Heart left ventricle (tissue), 16 donors: ENCODE data around the gene ZNF544. TPM values are rescaled to one million over a fixed set of nuclear protein-coding genes. Genes with fewer than 3 reads are reported as not detected.

Experiments
- ATAC-seq, 4 donors: fragments of 200-7000 bp; cut with Tn5 transposase; one replicate each; pipeline ENCODE4 v1.9.1; 2020 to 2022; ENCODE audit warnings: moderate library complexity in 4 of 4, mild to moderate bottlenecking in 3 of 4, moderate number of reproducible peaks in 1 of 4
- DNase-seq, 5 donors: peaks; one replicate each; pipeline ENCODE4 v3.0.0-alpha.2; 2020
- H3K27ac ChIP-seq, 12 donors: fragments of 200-600 bp; sonication (generic) in 4 of 12; one replicate each; pipeline versions ENCODE4 v1.5.0 to v1.8.0; 2016 to 2022; ENCODE audit warnings: mild to moderate bottlenecking in 2 of 12
- H3K27me3 ChIP-seq, 9 donors: fragments of 200-600 bp; sonication (generic) in 2 of 9; one replicate each; pipeline versions ENCODE4 v1.5.1 to v1.8.0; 2016 to 2022; ENCODE audit warnings: mild to moderate bottlenecking in 3 of 9
- H3K36me3 ChIP-seq, 9 donors: fragments of 200-600 bp; sonication (generic) in 2 of 9; one replicate each; pipeline versions ENCODE4 v1.5.0 to v1.8.0; 2018 to 2022; ENCODE audit warnings: mild to moderate bottlenecking in 2 of 9
- H3K4me1 ChIP-seq, 12 donors: fragments of 200-600 bp; sonication (generic) in 4 of 12; one replicate each; pipeline versions ENCODE4 v1.5.0 to v1.8.0; 2016 to 2022; ENCODE audit warnings: mild to moderate bottlenecking in 3 of 12
- H3K4me3 ChIP-seq, 12 donors: fragments of 200-600 bp; sonication (generic) in 4 of 12; one replicate each; pipeline versions ENCODE4 v1.5.0 to v1.8.0; 2017 to 2022; ENCODE audit warnings: mild to moderate bottlenecking in 9 of 12, moderate library complexity in 4 of 12
- H3K9me3 ChIP-seq, 12 donors: fragments of 200-600 bp; sonication (generic) in 4 of 12; one replicate each; pipeline versions ENCODE4 v1.5.0 to v1.8.0; 2016 to 2022; ENCODE audit warnings: mild to moderate bottlenecking in 1 of 12
- POLR2A ChIP-seq, 2 donors: fragments of 450-650 bp; IDR thresholded peaks; one replicate each; pipeline ENCODE4 v1.6.1; 2017; ENCODE audit warnings: antibody characterized with exemption in 2 of 2, mild to moderate bottlenecking in 2 of 2, moderate library complexity in 2 of 2
- WGBS, 4 donors: extraction: QIAGEN DNeasy Blood & Tissue Kit in 2 of 4; methylation state at CpG; one replicate each; pipeline versions ENCODE4 v1.1.5 to v1.1.7; 2013 to 2018; 5-methylcytosine and 5-hydroxymethylcytosine counted together
- intact Hi-C, 10 donors: fragments of 100-400 bp; cut with DNase I; formaldehyde crosslinking; loops; one replicate each; pipeline versions ENCODE4 v1.11.1 to v1.14.2; 2022
- polyA plus RNA-seq, 2 donors: library from polyadenylated mRNA; stranded (reverse); fragments of 200-250 nt; gene quantifications; one replicate each; pipeline ENCODE4 v1.2.3, GENCODE V29; 2013
- total RNA-seq, 9 donors: library from RNA; depleted of rRNA in 2 of 9; stranded (reverse); fragments of >200 nt in 2 of 9; fragmentation: NEBNext Ultra II Directional in 3 of 9; extraction: Animal tissue kit (Norgen Biotek cat#: 25700) in 3 of 9; gene quantifications; one replicate each; pipeline versions ENCODE4 v1.1.0 to v1.2.4, GENCODE V29; 2016 to 2023
- TF ChIP-seq, protein P1 (sequence below), 12 donors: fragments of 200-600 bp; sonication (generic) in 4 of 12; IDR thresholded peaks; one replicate each; pipeline versions ENCODE4 v1.5.0 to v1.8.0; 2018 to 2022; ENCODE audit warnings: antibody characterized with exemption in 12 of 12, mild to moderate bottlenecking in 5 of 12
- donor health status: ischemic (EF 13 %, LVEDD 7.1; RV severe dilation, severe dysfunction).
- donor health status: healthy with polysubstance abuse.
- donor health status: DM: no; HTN: yes; CAD: no.
- donor health status: DM: no; HTN: no; CAD: no.
- donor health status: ischemic (EF 25% LVEDD 6.9; RV normal size, moderate dysfunction).
- donor health status: ischemic (EF 25% LVEDD 5.7; RV mildly dilated, moderate dysfunction).
- donor health status: healthy.
- donor health status: DM: yes; HTN: yes; CAD: no.
- donor health status: ischemic (EF 35%, LVEDD 5.7; RV mildly dilated, moderate dysfunction).
- donor health status: nonischemic (EF 11% LVEDD 7.7; RV severe dilation, severe dysfunction).
- donor health status: DM: yes; HTN: yes; CAD: no.
- donor health status: PGD.
- donor health status: ischemic (EF 29% LVEDD 5.4; RV normal size, mild dysfunction).
- donor health status: nonischemic (EF 23%, LVEDD 6.1; RV moderate dilation, normal function).

ZNF544 gene
- total and polyA plus RNA-seq, 11 donors: 20.8 to 38.7 (median 22.3) TPM

DNA sequence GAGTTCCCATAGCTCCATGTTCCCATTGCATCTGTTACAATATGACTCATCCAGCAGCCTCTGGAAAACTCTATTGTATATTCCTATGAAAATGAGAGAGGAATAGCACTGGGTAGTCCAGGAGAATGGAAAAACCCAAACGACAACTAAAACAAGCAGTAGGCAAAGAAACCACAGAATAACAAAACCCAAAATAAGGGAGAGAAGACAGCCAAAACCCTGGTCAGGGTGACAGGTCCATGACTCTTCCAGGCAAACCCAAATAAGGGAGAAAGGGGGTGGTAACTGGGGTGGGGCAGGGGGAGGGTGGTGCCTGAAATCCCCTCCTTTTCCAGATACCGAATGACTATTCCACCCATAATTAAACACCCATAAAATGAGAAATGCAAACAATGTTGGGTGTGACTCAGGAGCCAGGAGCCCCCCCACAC is 46.1 kb downstream of the ZNF544 start:
- Histone ChIP-seq H3K4me1 (peaks cover 0 to 15% (median 10%) of the 10 kb centered on the region in 12 donors), H3K27me3 (no peaks in the 10 kb centered on the region), H3K27ac (no peak overlapping the region), H3K9me3 (peaks cover 0 to 76% (median 42%) of the 10 kb centered on the region in 12 donors), H3K4me3 (no peak overlapping the region), H3K36me3 (peaks cover 3 to 64% (median 18%) of the 10 kb centered on the region in 9 donors)
- no peak for TF ChIP-seq POLR2A (IDR thresholded peaks at IDR 0.05)
- TF ChIP-seq, protein P1, sequence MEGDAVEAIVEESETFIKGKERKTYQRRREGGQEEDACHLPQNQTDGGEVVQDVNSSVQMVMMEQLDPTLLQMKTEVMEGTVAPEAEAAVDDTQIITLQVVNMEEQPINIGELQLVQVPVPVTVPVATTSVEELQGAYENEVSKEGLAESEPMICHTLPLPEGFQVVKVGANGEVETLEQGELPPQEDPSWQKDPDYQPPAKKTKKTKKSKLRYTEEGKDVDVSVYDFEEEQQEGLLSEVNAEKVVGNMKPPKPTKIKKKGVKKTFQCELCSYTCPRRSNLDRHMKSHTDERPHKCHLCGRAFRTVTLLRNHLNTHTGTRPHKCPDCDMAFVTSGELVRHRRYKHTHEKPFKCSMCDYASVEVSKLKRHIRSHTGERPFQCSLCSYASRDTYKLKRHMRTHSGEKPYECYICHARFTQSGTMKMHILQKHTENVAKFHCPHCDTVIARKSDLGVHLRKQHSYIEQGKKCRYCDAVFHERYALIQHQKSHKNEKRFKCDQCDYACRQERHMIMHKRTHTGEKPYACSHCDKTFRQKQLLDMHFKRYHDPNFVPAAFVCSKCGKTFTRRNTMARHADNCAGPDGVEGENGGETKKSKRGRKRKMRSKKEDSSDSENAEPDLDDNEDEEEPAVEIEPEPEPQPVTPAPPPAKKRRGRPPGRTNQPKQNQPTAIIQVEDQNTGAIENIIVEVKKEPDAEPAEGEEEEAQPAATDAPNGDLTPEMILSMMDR (IDR thresholded peaks at IDR 0.05): no peak
- intact Hi-C loops: loop anchor here in 2 of 10 donors (5.0 to 10.0 kb wide), 2 partner anchors 90 to 92 kb away; partner anchors contain the start of gene ZNF274 (in 2 of the 2)
- ATAC-seq (no peak), DNase-seq (no peak)
- 80 to 89% (median 84%) methylated on average over 2 of the region's 2 CpGs for WGBS, 4 donors

DNA sequence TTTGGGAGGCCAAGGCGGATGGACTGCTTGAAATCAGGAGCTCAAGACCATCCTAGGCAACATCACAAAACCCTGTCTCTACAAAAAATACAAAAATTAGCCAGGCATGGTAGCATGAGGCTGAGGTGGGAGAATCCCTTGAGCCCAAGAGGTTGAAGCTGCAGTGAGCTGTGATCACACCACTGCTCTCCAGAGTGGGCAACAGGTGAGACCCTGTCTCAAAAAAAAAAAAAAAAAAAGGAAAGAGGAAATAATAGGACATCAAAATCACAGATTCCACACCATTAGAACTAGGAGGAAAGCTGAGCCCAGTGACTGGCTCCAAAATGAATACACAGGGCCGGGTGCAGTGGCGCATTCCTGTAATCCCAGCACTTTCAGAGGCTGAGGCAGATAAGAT is 46.9 kb downstream of the ZNF544 start:
- ATAC-seq (no peak), DNase-seq (no peak)
- Histone ChIP-seq H3K27ac (no peak overlapping the region), H3K36me3 (peaks cover 3 to 56% (median 18%) of the 10 kb centered on the region in 9 donors), H3K9me3 (peaks cover 0 to 68% (median 34%) of the 10 kb centered on the region in 12 donors), H3K4me3 (no peak overlapping the region), H3K27me3 (no peaks in the 10 kb centered on the region), H3K4me1 (peaks cover 0 to 22% (median 15%) of the 10 kb centered on the region in 12 donors)
- no peak for TF ChIP-seq POLR2A (IDR thresholded peaks at IDR 0.05)
- TF ChIP-seq, protein P1 (IDR thresholded peaks at IDR 0.05): no peak
- intact Hi-C loops: loop anchor here in 2 of 10 donors (5.0 to 10.0 kb wide), 2 partner anchors 91 to 93 kb away; partner anchors contain the start of gene ZNF274 (in 2 of the 2)
- 90 to 98% (median 97%) methylated on average over 3 of the region's 3 CpGs for WGBS, 4 donors

DNA sequence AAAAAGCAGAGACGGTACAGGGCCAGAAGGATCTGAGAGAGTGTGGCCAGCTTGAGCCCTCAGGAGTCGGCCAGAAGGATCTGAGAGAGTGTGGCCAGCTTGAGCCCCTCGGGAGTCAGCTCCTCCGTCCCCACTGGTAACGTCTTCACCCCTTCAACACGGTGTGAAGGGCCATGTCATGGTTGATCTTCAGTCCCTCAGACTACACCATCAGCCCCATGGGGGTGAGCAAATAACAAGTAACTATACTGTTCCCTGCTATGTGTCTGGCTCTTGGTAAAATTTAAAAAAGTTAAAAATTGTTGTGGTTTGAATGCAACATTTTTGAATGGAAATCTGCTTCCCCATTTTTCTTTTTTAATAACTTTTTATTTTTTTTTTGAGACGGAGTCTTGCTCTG is 48.5 kb downstream of the ZNF544 start:
- H3K36me3 ChIP-seq: peaks cover 0 to 40% (median 7%) of the 10 kb centered on the region in 9 donors

More for the DNA sequence above, 48.5 kb downstream of the ZNF544 start:
- H3K4me3 ChIP-seq: peak overlapping the region in 2 of 12 donors; percentile 83 to 97
- peak overlapping the region in 1 of 12 donors; percentile 98 for H3K27ac ChIP-seq
- no peak for DNase-seq
- TF ChIP-seq, protein P1 (IDR thresholded peaks at IDR 0.05): no peak
- no peak for TF ChIP-seq POLR2A (IDR thresholded peaks at IDR 0.05)
- intact Hi-C loops: loop anchor here in 2 of 10 donors (5.0 to 10.0 kb wide), 2 partner anchors 92 to 95 kb away; partner anchors contain the start of gene ZNF274 (in 2 of the 2)
- no peak for ATAC-seq
- WGBS, 4 donors: 88 to 94% (median 92%) methylated on average over 6 to 7 of the region's 7 CpGs
- H3K9me3 ChIP-seq: peaks cover 0 to 52% (median 18%) of the 10 kb centered on the region in 12 donors
- peaks cover 0 to 28% (median 16%) of the 10 kb centered on the region in 12 donors for H3K4me1 ChIP-seq
- no peaks in the 10 kb centered on the region for H3K27me3 ChIP-seq
